ENCODE data around the gene PJVK. TPM values are rescaled to one million over a fixed set of nuclear protein-coding genes. Genes with fewer than 3 reads are reported as not detected.
"Not testable (repeated sequence)": the region's sequence is repeated elsewhere in the genome, so short reads cannot be mapped to it uniquely, and the experiment has no call there.

PJVK gene
- polyA plus RNA-seq, 1 donor from 2014 or later = 0.15 TPM

DNA sequence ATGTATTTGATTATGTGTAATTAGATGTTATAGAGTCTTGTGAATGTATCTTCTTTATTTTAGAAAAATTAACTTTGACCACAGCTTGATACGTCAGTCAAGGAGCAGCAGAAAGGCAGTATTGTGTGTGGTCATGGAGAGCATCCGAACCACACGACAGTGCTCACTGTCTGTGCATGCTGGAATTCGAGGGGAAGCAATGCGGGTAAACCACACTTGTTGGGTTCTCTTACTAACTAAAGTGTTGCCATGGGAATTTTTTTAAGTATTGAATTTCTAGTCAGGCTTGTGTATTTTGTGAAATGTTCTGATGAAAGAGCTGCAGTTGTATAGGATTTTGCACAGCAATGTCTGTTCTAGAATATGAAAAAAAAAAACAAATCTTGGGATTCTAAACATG, 4.8 kb downstream of the PJVK start:
- no peaks in the 10 kb centered on the region for H3K9me3 Mint-ChIP-seq
- H3K36me3 Mint-ChIP-seq = no peaks in the 10 kb centered on the region
- H3K4me1 Mint-ChIP-seq = peaks cover 2 to 4% (median 3%) of the 10 kb centered on the region in 3 donors
- H3K27ac Mint-ChIP-seq = no peak overlapping the region
- no peak overlapping the region for H3K4me3 Mint-ChIP-seq
- no peaks in the 10 kb centered on the region for H3K27me3 Mint-ChIP-seq

DNA sequence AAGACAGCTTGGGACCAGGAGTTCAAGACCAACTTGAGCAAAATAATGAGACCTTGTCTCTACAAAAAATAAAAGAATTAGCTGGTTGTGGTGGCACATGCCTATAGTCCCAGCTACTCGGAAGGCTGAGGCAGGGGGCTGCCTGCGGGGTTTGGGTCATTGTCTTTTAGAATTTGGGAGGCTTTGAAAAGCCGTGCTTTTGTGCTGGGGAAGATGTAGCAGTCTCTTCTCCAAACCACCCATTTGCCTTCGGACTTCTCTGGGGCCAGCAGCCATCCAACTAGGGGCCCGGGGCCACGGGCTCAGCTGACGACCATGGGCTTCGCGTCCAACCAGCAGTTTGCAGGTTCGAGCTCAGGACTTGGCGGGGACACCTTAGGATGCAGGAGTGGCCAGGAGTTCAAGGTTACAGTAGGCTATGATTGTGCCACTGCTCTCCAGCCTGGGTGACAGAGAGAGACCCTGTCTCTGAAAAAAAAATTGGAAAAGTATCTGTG, 6.3 kb downstream of the PJVK start:
- H3K4me3 Mint-ChIP-seq = no peak overlapping the region
- H3K36me3 Mint-ChIP-seq = no peaks in the 10 kb centered on the region
- H3K27ac Mint-ChIP-seq = no peak overlapping the region
- peaks cover 0 to 1% (median 0%) of the 10 kb centered on the region in 3 donors for H3K4me1 Mint-ChIP-seq
- H3K9me3 Mint-ChIP-seq = no peaks in the 10 kb centered on the region
- no peaks in the 10 kb centered on the region for H3K27me3 Mint-ChIP-seq

DNA sequence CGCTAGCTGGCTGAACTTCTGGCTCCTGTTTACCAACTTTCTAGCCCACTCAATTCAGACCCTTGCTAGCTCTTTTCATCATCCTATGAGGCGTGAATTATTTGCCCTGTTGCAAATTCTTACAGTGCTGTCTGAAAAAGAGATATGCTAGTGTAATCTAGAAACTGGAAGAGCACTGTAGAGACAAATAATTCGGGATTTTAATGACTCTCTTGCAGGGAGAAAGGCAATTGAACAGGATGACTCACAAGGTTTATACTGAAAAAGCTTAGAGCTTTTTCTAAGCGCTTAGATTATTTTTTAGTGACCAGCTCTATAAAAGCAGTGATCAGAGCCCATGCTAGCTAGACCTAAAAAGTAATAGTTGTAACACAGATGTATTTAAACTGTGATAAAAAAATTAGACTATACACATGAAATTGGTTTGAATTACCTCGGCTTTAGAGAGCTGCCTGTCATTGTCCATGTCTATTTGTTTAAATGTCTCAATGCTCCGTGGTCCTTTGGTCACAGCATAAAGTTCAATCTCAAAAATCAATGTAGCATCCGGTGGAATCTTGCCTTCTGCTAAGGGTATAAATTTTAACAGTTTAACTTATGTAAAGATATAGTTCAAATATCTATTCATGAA, 18.2 kb downstream of the PJVK start:
- H3K4me3 Mint-ChIP-seq = no peak overlapping the region
- H3K27me3 Mint-ChIP-seq = no peaks in the 10 kb centered on the region
- H3K9me3 Mint-ChIP-seq = no peaks in the 10 kb centered on the region
- H3K4me1 Mint-ChIP-seq = no peaks in the 10 kb centered on the region
- H3K36me3 Mint-ChIP-seq = peaks cover 3% of the 10 kb centered on the region
- H3K27ac Mint-ChIP-seq = no peak overlapping the region

DNA sequence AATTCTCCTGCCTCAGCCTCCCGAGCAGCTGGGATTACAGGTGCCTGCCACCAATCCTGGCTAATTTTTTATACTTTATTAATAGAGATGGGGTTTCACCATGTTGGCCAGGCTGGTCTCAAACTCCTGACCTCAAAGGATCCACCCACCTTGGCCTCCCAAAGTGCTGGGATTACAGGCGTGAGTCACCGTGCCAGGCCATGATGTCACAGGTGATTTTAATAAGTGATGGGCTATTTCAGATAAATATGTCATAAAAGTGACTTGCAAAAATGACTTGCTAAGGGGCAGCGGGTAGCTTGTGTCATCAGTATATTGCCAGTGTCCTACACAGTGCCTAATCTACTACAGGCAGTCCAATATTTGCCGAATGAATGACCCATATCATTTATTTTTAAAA, 20.1 kb downstream of the PJVK start:
- not testable (repeated sequence) for H3K9me3 Mint-ChIP-seq, H3K4me3 Mint-ChIP-seq, H3K36me3 Mint-ChIP-seq, H3K27ac Mint-ChIP-seq, H3K27me3 Mint-ChIP-seq, H3K4me1 Mint-ChIP-seq

DNA sequence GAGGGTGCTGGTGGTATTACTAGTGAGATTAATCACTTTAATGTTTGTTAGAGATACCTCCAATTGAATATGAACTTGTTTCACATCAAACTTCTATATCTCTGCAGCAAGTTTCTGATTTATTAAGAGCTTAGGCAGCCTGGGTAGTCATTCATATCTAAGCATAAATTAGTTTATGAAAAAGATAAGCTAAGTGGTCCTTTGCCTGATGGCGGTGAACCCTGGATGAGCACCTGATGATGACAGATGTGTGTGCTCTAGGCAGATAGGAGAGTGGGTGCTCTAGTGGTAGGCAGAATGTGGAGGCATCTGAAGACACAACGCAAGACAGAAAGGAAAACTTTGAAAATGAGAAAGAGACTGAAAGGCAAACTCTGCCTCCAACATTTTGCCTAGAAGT, 22.2 kb downstream of the PJVK start:
- Mint-ChIP-seq H3K4me1 (peaks cover 3 to 6% (median 4%) of the 10 kb centered on the region in 3 donors), H3K36me3 (peaks cover 1% of the 10 kb centered on the region), H3K27ac (no peak overlapping the region)

DNA sequence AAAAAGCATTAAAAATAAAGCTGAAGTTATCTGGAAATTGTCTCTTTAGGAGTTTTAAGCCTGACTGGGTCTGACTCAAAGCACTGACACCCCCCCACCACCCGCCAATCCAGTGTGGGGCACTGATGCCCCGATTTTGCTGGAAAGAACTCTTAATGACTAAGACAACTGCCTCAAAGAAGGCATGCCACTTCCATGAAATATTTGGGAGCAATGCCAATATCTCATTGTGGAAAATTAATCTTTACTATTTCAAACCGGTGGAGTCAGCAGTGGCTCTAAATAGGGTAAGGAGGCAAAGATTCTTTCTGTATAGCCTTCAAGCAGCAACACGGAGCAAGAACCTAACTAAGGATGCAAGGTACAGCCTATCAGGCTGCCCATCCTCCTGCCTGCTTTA, 22.8 kb downstream of the PJVK start:
- H3K36me3 Mint-ChIP-seq = peaks cover 1% of the 10 kb centered on the region
- H3K9me3 Mint-ChIP-seq = no peaks in the 10 kb centered on the region
- peaks cover 6 to 8% (median 7%) of the 10 kb centered on the region in 3 donors for H3K4me1 Mint-ChIP-seq
- H3K27me3 Mint-ChIP-seq = no peaks in the 10 kb centered on the region
- no peak overlapping the region for H3K27ac Mint-ChIP-seq
- no peak overlapping the region for H3K4me3 Mint-ChIP-seq

More for the DNA sequence above, 22.2 kb downstream of the PJVK start:
- Mint-ChIP-seq H3K27me3 (no peaks in the 10 kb centered on the region), H3K9me3 (no peaks in the 10 kb centered on the region), H3K4me3 (peak overlapping the region in 1 of 4 donors; percentile 44)

DNA sequence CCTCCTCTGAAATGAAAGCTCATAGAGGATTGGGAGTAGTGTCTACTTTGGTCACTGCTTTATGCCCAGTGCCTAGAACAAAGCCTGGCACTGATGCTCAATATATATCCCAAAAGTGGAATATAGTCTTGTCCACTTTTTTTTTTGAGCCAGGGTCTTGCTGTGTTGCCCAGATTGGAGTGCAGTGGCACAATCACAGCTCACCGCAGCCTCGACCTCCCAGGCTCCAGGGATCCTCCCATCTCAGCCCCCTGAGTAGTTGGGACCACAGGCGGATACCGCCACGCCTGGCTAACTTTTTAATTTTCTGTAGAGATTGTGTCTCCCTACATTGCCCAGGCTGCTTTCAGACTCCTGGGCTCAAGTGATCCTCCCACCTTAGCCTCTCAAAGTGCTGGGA, 23.4 kb downstream of the PJVK start:
- Mint-ChIP-seq H3K4me1 (peaks cover 13 to 14% (median 13%) of the 10 kb centered on the region in 3 donors), H3K4me3 (no peak overlapping the region), H3K27me3 (no peaks in the 10 kb centered on the region), H3K36me3 (peaks cover 1% of the 10 kb centered on the region), H3K9me3 (no peaks in the 10 kb centered on the region), H3K27ac (no peak overlapping the region)

DNA sequence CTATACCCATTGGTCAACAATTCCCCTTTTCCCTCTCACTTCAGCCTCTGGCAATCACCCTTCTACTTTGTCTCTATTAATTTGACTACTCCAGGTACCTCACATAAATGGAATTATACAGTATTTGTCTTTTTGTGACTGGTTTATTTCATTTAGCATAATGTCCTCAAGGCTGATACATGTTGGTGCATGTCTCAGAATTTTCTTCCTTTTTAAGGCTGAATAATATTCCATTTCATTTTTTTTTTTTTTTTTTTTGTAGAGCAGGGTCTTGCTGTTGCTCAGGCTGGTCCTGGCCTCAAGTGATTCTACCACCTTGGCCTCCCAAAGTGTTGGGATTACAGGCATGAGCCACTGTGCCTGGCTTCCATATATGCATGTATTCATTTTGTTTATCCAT, 25.3 kb downstream of the PJVK start:
- Mint-ChIP-seq H3K27me3 (no peaks in the 10 kb centered on the region), H3K27ac (no peak overlapping the region), H3K4me1 (peaks cover 18 to 25% (median 20%) of the 10 kb centered on the region in 3 donors), H3K4me3 (peak overlapping the region in 1 of 4 donors; percentile 33), H3K36me3 (peaks cover 1% of the 10 kb centered on the region), H3K9me3 (no peaks in the 10 kb centered on the region)

DNA sequence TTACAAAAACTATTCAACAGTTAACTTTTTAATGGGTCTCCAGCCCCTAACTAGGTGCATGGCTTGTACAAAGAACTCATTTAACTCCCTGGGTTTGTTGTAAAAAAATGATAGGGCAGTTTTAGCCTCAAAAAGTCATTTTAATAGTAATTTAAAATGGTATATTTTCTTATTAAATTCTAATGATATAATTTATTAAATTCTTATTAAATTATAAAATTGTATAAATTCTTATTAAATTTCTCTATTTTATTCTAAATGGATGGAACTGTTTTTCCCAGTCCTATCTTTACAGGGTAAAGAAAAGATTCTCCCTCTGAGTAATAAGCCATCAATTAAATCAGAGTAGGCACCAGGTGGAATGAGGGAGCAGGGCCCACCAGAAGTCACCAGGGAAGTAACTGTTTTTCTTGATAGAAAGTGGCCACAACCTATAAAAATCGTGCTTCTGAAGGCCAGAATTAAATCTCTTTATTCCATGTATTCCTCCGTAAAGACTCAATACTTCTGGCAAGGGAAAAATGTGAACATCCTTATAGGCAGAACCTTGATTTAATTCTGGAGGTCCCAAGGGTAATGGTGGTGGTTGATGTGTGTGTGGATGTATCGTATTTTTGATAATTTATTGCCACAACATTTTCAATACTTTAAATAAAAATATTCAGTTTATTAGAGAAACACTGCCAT, 26.4 kb downstream of the PJVK start:
- Mint-ChIP-seq H3K4me3 (peak overlapping the region; percentile 95 to 100 (median 98)), H3K4me1 (peaks cover 27 to 37% (median 28%) of the 10 kb centered on the region in 3 donors), H3K27me3 (no peaks in the 10 kb centered on the region), H3K36me3 (no peaks in the 10 kb centered on the region), H3K27ac (peak overlapping the region; percentile 96 to 99 (median 99)), H3K9me3 (no peaks in the 10 kb centered on the region)

DNA sequence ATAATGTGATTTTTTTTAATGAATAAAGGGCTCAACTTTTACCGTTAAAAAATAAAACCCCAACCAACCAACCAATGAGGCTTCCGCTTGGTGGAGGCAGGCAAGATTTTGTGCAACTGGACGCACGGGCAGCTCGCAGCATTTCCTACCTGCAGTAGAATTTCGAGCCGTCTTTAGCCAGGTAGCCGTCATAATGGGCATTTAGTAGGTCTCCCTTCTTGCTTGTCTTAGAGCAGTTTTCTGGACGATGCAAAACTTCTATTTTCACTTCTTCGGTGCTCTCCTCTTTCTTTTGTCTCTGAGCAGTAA, 26.9 kb downstream of the PJVK start:
- Mint-ChIP-seq H3K27ac (peak overlapping the region; percentile 96 to 99 (median 99)), H3K9me3 (no peaks in the 10 kb centered on the region), H3K4me1 (peaks cover 31 to 40% (median 33%) of the 10 kb centered on the region in 3 donors), H3K4me3 (peak overlapping the region; percentile 95 to 100 (median 98)), H3K36me3 (no peaks in the 10 kb centered on the region), H3K27me3 (no peaks in the 10 kb centered on the region)

DNA sequence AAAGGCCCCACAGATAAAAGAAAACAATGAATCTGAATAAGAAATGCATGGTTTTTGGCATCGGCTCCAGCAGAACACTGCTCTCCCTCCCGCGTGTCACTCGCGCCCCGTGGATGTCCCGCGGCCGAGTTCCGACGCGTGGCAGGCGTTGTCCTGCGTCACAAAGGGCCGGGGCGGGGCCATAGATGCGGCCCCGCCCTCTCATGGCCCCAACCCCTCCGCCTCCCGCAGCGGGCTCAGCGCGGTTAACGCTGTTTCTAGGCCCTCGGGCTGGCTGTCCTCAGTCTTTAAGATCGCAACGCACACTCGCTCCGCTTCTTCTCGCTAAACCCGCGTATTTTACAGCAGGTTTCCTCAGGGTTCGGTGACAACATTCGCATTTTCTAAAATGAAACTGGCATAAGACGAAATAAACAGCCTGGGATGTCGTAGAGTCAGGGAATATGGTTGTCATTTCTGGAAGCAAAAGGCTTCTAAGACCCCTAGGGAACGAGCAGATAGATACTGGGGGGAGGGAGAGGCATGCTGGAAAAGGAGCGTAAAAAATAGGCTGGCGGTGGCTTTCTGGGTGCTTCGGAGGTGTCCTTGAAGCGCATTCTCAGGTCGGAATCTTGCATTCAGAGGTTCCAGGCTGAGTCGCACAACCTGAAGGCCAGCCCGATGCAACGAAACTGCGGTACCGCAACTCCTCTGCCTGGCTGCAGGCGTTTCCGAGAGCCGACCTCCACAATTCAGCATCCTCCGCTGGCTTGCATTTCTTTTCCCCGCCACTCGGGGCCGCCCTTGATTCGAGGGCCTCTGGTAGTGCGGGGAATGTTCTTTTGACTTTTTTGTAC, 27.5 kb downstream of the PJVK start, which contains the start of gene FKBP7:
Gene FKBP7, minus strand, starts transcription at position 162 of the 836 bp plus-strand sequence. Its CDS starts 101 bp downstream, at position 61.
- no peaks in the 10 kb centered on the region for H3K36me3 Mint-ChIP-seq
- no peaks in the 10 kb centered on the region for H3K9me3 Mint-ChIP-seq
- H3K4me1 Mint-ChIP-seq = peaks cover 31 to 40% (median 33%) of the 10 kb centered on the region in 3 donors
- peak within 1 kb of the TSS; percentile 95 to 100 (median 98) for H3K4me3 Mint-ChIP-seq
- H3K27ac Mint-ChIP-seq = peak within 1 kb of the TSS; percentile 96 to 99 (median 99)
- no peaks in the 10 kb centered on the region for H3K27me3 Mint-ChIP-seq

DNA sequence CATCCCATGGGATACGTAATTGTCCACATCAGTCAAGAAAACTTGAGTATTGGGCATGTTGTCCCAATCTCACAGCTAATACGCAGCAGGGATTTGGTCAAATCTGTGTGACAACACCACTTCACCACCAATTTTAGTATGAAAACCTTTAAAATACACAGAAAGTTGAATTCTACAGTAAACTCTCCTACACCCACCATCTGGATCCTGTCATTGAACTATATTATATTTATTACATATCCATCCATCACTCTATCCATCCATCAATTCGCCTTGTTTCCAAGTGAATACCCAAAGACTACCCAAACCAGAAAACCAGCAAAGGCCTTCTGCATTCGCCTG, 28.1 kb downstream of the PJVK start:
- H3K36me3 Mint-ChIP-seq = no peaks in the 10 kb centered on the region
- no peaks in the 10 kb centered on the region for H3K27me3 Mint-ChIP-seq
- no peaks in the 10 kb centered on the region for H3K9me3 Mint-ChIP-seq
- peaks cover 31 to 40% (median 35%) of the 10 kb centered on the region in 3 donors for H3K4me1 Mint-ChIP-seq
- H3K27ac Mint-ChIP-seq = peak overlapping the region; percentile 96 to 99 (median 99)
- peak overlapping the region; percentile 95 to 100 (median 98) for H3K4me3 Mint-ChIP-seq

DNA sequence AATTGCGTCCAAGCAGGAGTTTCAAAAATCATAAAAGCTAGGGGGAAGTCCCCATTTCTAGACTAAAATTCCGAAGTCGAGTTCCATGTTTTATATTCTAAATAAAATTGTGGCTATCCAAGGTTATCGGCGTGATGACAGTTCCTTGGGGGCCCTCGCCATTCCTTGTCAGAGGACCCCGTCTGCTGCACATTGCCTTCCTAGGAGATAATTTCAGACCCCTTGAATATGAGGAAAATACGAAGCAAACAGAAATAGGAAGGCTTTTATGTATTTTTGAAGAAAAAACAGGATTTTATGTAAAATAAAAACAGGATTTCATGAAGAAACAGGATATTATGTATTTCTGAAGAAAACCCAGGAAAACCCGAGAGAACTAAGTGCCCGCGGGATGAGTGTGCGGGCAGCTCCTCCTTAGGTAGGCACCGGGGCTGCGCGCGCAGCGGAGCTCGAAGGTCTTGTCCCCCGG, 28.6 kb downstream of the PJVK start:
- H3K9me3 Mint-ChIP-seq = no peaks in the 10 kb centered on the region
- H3K36me3 Mint-ChIP-seq = no peaks in the 10 kb centered on the region
- H3K4me3 Mint-ChIP-seq = peak overlapping the region; percentile 95 to 100 (median 96)
- H3K27me3 Mint-ChIP-seq = no peaks in the 10 kb centered on the region
- peak overlapping the region; percentile 83 to 99 (median 96) for H3K27ac Mint-ChIP-seq
- H3K4me1 Mint-ChIP-seq = peaks cover 33 to 45% (median 37%) of the 10 kb centered on the region in 3 donors

DNA sequence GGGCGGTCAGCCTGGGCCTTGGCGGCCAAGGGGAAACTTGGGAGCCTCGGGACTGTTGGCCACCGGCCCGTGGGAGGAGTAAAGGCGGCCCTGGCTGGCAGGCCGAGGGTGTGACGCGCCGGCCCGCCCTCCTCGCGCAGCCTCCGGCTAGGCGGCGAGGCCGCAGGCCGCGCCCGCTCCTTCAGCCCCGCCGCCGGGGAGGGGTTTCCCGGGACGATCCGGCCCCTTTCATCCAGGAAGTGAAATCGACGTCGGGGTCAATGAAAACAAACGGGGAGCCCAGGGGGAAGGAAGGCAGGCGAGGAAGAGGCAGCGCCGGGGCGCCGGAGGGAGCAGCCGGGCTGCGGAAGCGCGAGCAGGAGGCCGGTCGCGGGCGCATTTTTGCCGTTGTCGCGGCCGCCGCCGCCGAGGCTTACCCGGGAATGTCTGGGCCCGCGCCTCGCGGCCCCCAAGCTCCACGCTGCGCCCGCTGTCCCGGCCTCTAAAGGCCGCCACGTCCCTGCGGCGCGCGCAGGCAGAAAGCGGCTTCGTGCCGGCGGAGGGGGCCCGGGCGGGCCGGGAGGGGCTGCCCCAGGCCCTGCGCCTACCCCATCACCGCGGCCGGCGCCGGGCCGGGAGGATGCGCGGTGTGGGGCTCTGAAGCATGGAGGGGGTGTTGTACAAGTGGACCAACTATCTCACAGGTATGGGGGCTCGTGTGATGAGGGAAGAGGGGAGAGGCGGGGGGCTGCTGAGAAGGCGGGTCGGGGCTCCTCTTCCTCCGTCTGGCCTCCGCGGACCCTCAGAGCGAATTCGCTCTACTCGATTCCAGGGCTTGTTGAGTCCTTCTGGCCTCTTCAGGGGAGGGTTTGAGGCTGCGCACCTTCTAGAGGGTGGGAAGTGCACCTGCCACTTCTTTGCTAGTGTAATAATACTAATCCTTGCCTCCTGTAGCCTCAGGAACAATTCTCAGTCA, 29.3 kb downstream of the PJVK start, which contains the start of gene PLEKHA3:
Gene PLEKHA3, plus strand, starts transcription at position 231 of the 955 bp plus-strand sequence. Its CDS starts 413 bp downstream, at position 644.
- H3K27ac Mint-ChIP-seq = peak within 1 kb of the TSS; percentile 96 to 99 (median 99)
- no peaks in the 10 kb centered on the region for H3K9me3 Mint-ChIP-seq
- H3K4me1 Mint-ChIP-seq = peaks cover 33 to 50% (median 40%) of the 10 kb centered on the region in 3 donors
- peak within 1 kb of the TSS; percentile 95 to 100 (median 98) for H3K4me3 Mint-ChIP-seq
- H3K36me3 Mint-ChIP-seq = no peaks in the 10 kb centered on the region
- H3K27me3 Mint-ChIP-seq = no peaks in the 10 kb centered on the region
